T-cell (primary cell): ENCODE measurements around the gene IL4R. TPM values are rescaled to one million over a fixed set of nuclear protein-coding genes. Genes with fewer than 3 reads are reported as not detected.
"Not testable (repeated sequence)": the region's sequence is repeated elsewhere in the genome, so short reads cannot be mapped to it uniquely, and the experiment has no call there.

Experiments used
- ATAC-seq, 4 experiments: fragments of 200-7000 bp in 3 of 4; fragments of 150-1000 bp in 1 of 4; cut with Tn5 transposase; replicated peaks in 1 of 4; 1 replicate in 3 of 4; 2 replicates in 1 of 4; pipeline ENCODE4 v1.10.0; 2021; ENCODE audit warnings: moderate library complexity in 3 of 4, mild to moderate bottlenecking in 2 of 4, moderate number of reproducible peaks in 1 of 4
- CTCF ChIA-PET, 2 donors: fragments of 300-600 bp; sonication (Branson Sonifier 250); formaldehyde crosslinking; loops; one replicate each; lab custom pipeline; 2022; ENCODE audit warnings: antibody characterized with exemption in 2 of 2; lab: Charles Lee
- POLR2A ChIA-PET, 2 donors: fragments of 300-600 bp; sonication (Branson Sonifier 250); formaldehyde crosslinking; loops; one replicate each; lab custom pipeline; 2022; ENCODE audit warnings: antibody characterized with exemption in 2 of 2; lab: Charles Lee
- DNase-seq, 35 experiments: peaks; one replicate each; pipeline versions ENCODE4 v3.0.0 to v3.0.0-alpha.2; 2013 to 2023
- H3K27ac ChIP-seq: one replicate; pipeline ENCODE4 v1.5.1; 2013; ENCODE audit warnings: low read length
- H3K27me3 ChIP-seq, 2 experiments: replicated peaks in 1 of 2; 1 replicate in 1 of 2; 2 replicates in 1 of 2; pipeline versions ENCODE4 v1.6.1 to v1.7.0; 2013; ENCODE audit warnings: low read length in 1 of 2, mixed read lengths in 1 of 2; ENCODE audit not compliant: control insufficient read depth in 2 of 2, insufficient read depth in 2 of 2; ENCODE audit errors: extremely low read depth in 1 of 2
- H3K36me3 ChIP-seq, 2 donors: 1 replicate in 1 of 2; 2 replicates in 1 of 2; pipeline versions ENCODE4 v1.6.1 to v1.7.0; 2013; ENCODE audit warnings: low read length in 1 of 2; ENCODE audit not compliant: control insufficient read depth in 2 of 2, insufficient read depth in 1 of 2; ENCODE audit errors: extremely low read depth in 1 of 2
- H3K4me1 ChIP-seq, 2 experiments: 1 replicate in 1 of 2; 2 replicates in 1 of 2; pipeline versions ENCODE4 v1.6.1 to v1.7.0; 2013; ENCODE audit warnings: low read length in 2 of 2, mixed read lengths in 1 of 2; ENCODE audit not compliant: insufficient read depth in 2 of 2, control insufficient read depth in 1 of 2; ENCODE audit errors: extremely low read depth in 1 of 2
- H3K4me3 ChIP-seq, 2 donors: 1 replicate in 1 of 2; 2 replicates in 1 of 2; pipeline versions ENCODE4 v1.5.1 to v1.7.0; 2013; ENCODE audit warnings: mild to moderate bottlenecking in 2 of 2, low read length in 1 of 2, moderate library complexity in 1 of 2; ENCODE audit not compliant: control insufficient read depth in 1 of 2; ENCODE audit errors: extremely low read depth in 1 of 2
- H3K9me3 ChIP-seq: 2 replicates; pipeline ENCODE4 v1.7.0; 2013
- H3K27ac Mint-ChIP-seq, 2 donors: one replicate each; pipeline ENCODE4 v1.8.0; 2020 to 2021; ENCODE audit warnings: mild to moderate bottlenecking in 2 of 2, mixed read lengths in 2 of 2
- H3K27me3 Mint-ChIP-seq, 2 donors: one replicate each; pipeline ENCODE4 v1.8.0; 2021 to 2022; ENCODE audit warnings: mixed read lengths in 2 of 2
- H3K36me3 Mint-ChIP-seq: one replicate; pipeline ENCODE4 v1.8.0; 2021; ENCODE audit warnings: mixed read lengths
- H3K4me1 Mint-ChIP-seq, 3 donors: one replicate each; pipeline ENCODE4 v1.8.0; 2020 to 2022; ENCODE audit warnings: mixed read lengths in 3 of 3, mild to moderate bottlenecking in 1 of 3
- H3K4me3 Mint-ChIP-seq, 3 donors: one replicate each; pipeline ENCODE4 v1.8.0; 2020 to 2022; ENCODE audit warnings: mild to moderate bottlenecking in 3 of 3, mixed read lengths in 3 of 3, moderate library complexity in 3 of 3
- H3K9me3 Mint-ChIP-seq, 3 donors: one replicate each; pipeline ENCODE4 v1.8.0; 2020 to 2022; ENCODE audit warnings: mixed read lengths in 3 of 3
- WGBS: methylation state at CpG from one replicate; pipeline ENCODE4 v1.1.5; 2013; ENCODE audit warnings: missing lambda C conversion rate; ENCODE audit not compliant: insufficient coverage; 5-methylcytosine and 5-hydroxymethylcytosine counted together
- total RNA-seq, 35 experiments: library from RNA in 6 of 35; stranded (reverse) in 6 of 35; fragments of 120-200 nt in 1 of 35; gene quantifications; one replicate each; pipeline versions ENCODE4 v1.2.1 to v1.2.4 and lab custom pipeline; 2013 to 2026

IL4R gene
- total RNA-seq, 5 donors from 2014 or later (not counting 1 experiment from before 2014, with no cell fraction given), result 186 to 281 (median 221) TPM

GRCh38 chr16:27387724-27388123 is 74.0 kb downstream of the IL4R start:
- no CpG with 5 or more reads among the region's 1 CpG for WGBS
- DNase-seq (no peak), ATAC-seq (no peak)
- Histone ChIP-seq H3K27me3 (no peaks in the 10 kb centered on the region), H3K36me3 (no peaks in the 10 kb centered on the region), H3K4me3 (no peak overlapping the region), H3K27ac (no peak overlapping the region), H3K9me3 (no peaks in the 10 kb centered on the region), H3K4me1 (peaks cover 0 to 23% of the 10 kb centered on the region in 2 experiments)
- Mint-ChIP-seq H3K4me1 (peaks cover 0 to 7% (median under 1%) of the 10 kb centered on the region in 3 donors), H3K4me3 (no peak overlapping the region), H3K36me3 (peaks cover 16% of the 10 kb centered on the region), H3K9me3 (peaks cover 6 to 28% (median 15%) of the 10 kb centered on the region in 3 donors), H3K27me3 (peaks cover 0 to 1% of the 10 kb centered on the region in 2 donors), H3K27ac (no peak overlapping the region)
- ChIA-PET CTCF (no interaction called here), POLR2A (no interaction called here)

- Histone ChIP-seq H3K4me3 (no peak overlapping the region), H3K9me3 (no peaks in the 10 kb centered on the region), H3K4me1 (peaks cover 0 to 9% of the 10 kb centered on the region in 2 experiments), H3K27ac (no peak overlapping the region), H3K27me3 (no peaks in the 10 kb centered on the region), H3K36me3 (no peaks in the 10 kb centered on the region)
- H3K4me1 Mint-ChIP-seq, result peaks cover 0 to 11% (median 2%) of the 10 kb centered on the region in 3 donors
- H3K27ac Mint-ChIP-seq, result no peak overlapping the region
- ChIA-PET POLR2A (no interaction called here), CTCF (interaction anchor here in 1 of 2 donors (1.0 kb wide), 1 partner anchor 22 kb away, joined by 4 read pairs; no protein-coding TSS in a partner anchor)
- peaks cover 0 to 1% of the 10 kb centered on the region in 2 donors for H3K27me3 Mint-ChIP-seq
- peaks cover 15% of the 10 kb centered on the region for H3K36me3 Mint-ChIP-seq
- WGBS, result 43% methylated on average over 2 of the region's 8 CpGs
- no peak overlapping the region for H3K4me3 Mint-ChIP-seq
- DNase-seq (no peak), ATAC-seq (no peak)
- peaks cover 6 to 34% (median 17%) of the 10 kb centered on the region in 3 donors for H3K9me3 Mint-ChIP-seq
Observed at GRCh38 chr16:27389272-27389961, 75.6 kb downstream of the IL4R start.

DNA sequence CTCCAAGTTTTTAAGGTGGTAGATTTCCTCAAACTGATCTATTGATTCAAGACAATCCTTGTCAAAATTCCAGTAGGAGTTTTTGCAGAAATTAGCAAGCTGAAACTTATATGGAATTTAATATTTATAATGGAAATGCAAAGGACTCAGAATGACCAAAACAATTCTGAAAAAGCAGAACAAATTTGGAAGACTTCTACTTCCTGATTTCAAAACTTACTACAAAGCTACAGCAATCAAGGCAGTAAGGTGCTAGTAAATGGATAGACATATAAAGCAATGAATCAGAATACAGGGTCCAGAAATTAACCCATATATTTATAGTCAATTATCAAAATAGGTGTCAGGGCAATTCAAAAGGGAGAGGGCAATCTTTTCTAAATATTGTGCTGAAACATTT is 76.4 kb downstream of the IL4R start:
- Mint-ChIP-seq H3K9me3 (peaks cover 10 to 39% (median 20%) of the 10 kb centered on the region in 3 donors), H3K4me1 (peaks cover 0 to 13% (median 3%) of the 10 kb centered on the region in 3 donors), H3K27me3 (peaks cover 0 to 1% of the 10 kb centered on the region in 2 donors), H3K4me3 (no peak overlapping the region), H3K27ac (no peak overlapping the region), H3K36me3 (peaks cover 18% of the 10 kb centered on the region)
- no peaks in the 10 kb centered on the region for H3K27me3 ChIP-seq
- no peak for ATAC-seq
- H3K4me3 ChIP-seq, result no peak overlapping the region
- no peaks in the 10 kb centered on the region for H3K36me3 ChIP-seq
- no peak for DNase-seq
- no peak overlapping the region for H3K27ac ChIP-seq
- H3K4me1 ChIP-seq, result peaks cover 0 to 2% of the 10 kb centered on the region in 2 experiments
- CTCF ChIA-PET, result interaction anchor here in 1 of 2 donors (1.0 kb wide), 1 partner anchor 23 kb away, joined by 4 read pairs; no protein-coding TSS in a partner anchor
- POLR2A ChIA-PET, result interaction anchor here in 1 of 2 donors (0.6 to 0.7 kb wide), 2 partner anchors 8 to 15 kb away, joined by 3 read pairs; no protein-coding TSS in a partner anchor
- H3K9me3 ChIP-seq, result no peaks in the 10 kb centered on the region

GRCh38 chr16:27392671-27393070 is 78.9 kb downstream of the IL4R start:
- H3K4me3 ChIP-seq, result no peak overlapping the region
- no peaks in the 10 kb centered on the region for H3K4me1 ChIP-seq
- Mint-ChIP-seq H3K36me3 (peaks cover 18% of the 10 kb centered on the region), H3K27me3 (peaks cover 0 to 1% of the 10 kb centered on the region in 2 donors), H3K27ac (no peak overlapping the region), H3K4me3 (no peak overlapping the region), H3K4me1 (peaks cover 0 to 14% (median 3%) of the 10 kb centered on the region in 3 donors), H3K9me3 (peaks cover 10 to 48% (median 20%) of the 10 kb centered on the region in 3 donors)
- DNase-seq (no peak), ATAC-seq (no peak)
- H3K27me3 ChIP-seq, result no peaks in the 10 kb centered on the region
- ChIA-PET POLR2A (interaction anchor here (0.9 to 1.8 kb wide), 2 partner anchors 9 to 14 kb away, joined by 4 to 6 read pairs; partner anchors contain the start of gene IL21R (in 1 of the 2)), CTCF (interaction anchor here in 1 of 2 donors (0.5 to 1.5 kb wide), 3 partner anchors 17 to 162 kb away, joined by 3 read pairs; no protein-coding TSS in a partner anchor)
- WGBS, result no CpG with 5 or more reads among the region's 1 CpG
- no peaks in the 10 kb centered on the region for H3K9me3 ChIP-seq
- no peaks in the 10 kb centered on the region for H3K36me3 ChIP-seq
- no peak overlapping the region for H3K27ac ChIP-seq

- peaks cover 18% of the 10 kb centered on the region for H3K36me3 Mint-ChIP-seq
- no peak for ATAC-seq
- H3K27ac ChIP-seq, result no peak overlapping the region
- no peak overlapping the region for H3K4me3 ChIP-seq
- no peak overlapping the region for H3K27ac Mint-ChIP-seq
- H3K4me1 ChIP-seq, result no peaks in the 10 kb centered on the region
- H3K27me3 Mint-ChIP-seq, result no peaks in the 10 kb centered on the region
- DNase-seq, result no peak
- peaks cover 10 to 45% (median 20%) of the 10 kb centered on the region in 3 donors for H3K9me3 Mint-ChIP-seq
- CTCF ChIA-PET, result no interaction called here
- H3K9me3 ChIP-seq, result no peaks in the 10 kb centered on the region
- peaks cover 6 to 21% (median 9%) of the 10 kb centered on the region in 3 donors for H3K4me1 Mint-ChIP-seq
- H3K27me3 ChIP-seq, result no peaks in the 10 kb centered on the region
- no peak overlapping the region for H3K4me3 Mint-ChIP-seq
- POLR2A ChIA-PET, result no interaction called here
- H3K36me3 ChIP-seq, result no peaks in the 10 kb centered on the region
Observed at GRCh38 chr16:27394516-27394915, 80.7 kb downstream of the IL4R start.

DNA sequence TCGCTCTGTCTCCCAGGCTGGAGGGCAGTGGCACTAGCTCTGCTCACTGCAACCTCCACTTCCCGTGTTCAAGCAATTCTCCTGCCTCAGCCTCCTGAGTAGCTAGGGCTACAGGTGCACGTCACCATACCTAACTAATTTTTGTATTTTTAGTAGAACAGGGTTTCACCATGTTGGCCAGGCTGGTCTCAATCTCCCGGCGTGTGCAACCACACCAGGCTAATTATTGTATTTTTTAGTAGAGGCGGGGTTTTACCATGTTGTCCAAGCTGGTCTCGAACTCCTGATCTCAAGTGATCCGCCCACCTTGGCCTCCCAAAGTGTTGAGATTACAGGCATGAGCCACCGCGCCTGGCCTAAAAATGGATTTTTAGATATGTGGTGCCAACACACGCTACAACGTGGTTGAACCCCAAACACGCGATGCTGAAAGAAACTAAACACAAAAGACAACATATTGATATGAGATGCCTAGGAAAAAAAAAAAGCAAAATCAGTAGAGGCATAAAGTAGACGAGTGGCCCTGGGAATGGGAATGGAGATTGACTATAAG is 84.6 kb downstream of the IL4R start:
- H3K4me3 ChIP-seq, H3K36me3 Mint-ChIP-seq, H3K4me3 Mint-ChIP-seq, H3K36me3 ChIP-seq, H3K27ac Mint-ChIP-seq, H3K9me3 ChIP-seq, H3K27me3 Mint-ChIP-seq, ATAC-seq, DNase-seq, H3K27ac ChIP-seq, H3K27me3 ChIP-seq: not testable (repeated sequence)
- peaks cover 8 to 28% of the 10 kb centered on the region in 2 experiments for H3K4me1 ChIP-seq
- CTCF ChIA-PET, result interaction anchor here in 1 of 2 donors (0.7 kb wide), 1 partner anchor 31 kb away, joined by 3 read pairs; no protein-coding TSS in a partner anchor
- Mint-ChIP-seq H3K9me3 (peaks cover 7 to 23% (median 8%) of the 10 kb centered on the region in 3 donors), H3K4me1 (peaks cover 33 to 53% (median 45%) of the 10 kb centered on the region in 3 donors)
- POLR2A ChIA-PET, result interaction anchor here (0.5 to 0.6 kb wide), 2 partner anchors 8 to 31 kb away, joined by 3 read pairs; no protein-coding TSS in a partner anchor
- 96% methylated on average over 4 of the region's 15 CpGs for WGBS
